Epithelial cell of esophagus (primary cell): ENCODE data around the gene VEZT.

Experiments
- DNase-seq: peaks from one replicate; pipeline ENCODE4 v3.0.0; 2010; ENCODE audit warnings: low read depth
- H3K4me3 ChIP-seq: 2 replicates; pipeline ENCODE4 v1.5.1; 2011; ENCODE audit warnings: mild to moderate bottlenecking, low read length, control low read depth
- TF ChIP-seq, protein P1 (sequence below): IDR thresholded peaks from 2 replicates; pipeline ENCODE4 v1.5.1; 2011; ENCODE audit warnings: low read depth, mild to moderate bottlenecking, low read length, control low read depth, inconsistent platforms; ENCODE audit not compliant: insufficient read depth; ENCODE audit errors: missing control alignments

VEZT gene

DNA sequence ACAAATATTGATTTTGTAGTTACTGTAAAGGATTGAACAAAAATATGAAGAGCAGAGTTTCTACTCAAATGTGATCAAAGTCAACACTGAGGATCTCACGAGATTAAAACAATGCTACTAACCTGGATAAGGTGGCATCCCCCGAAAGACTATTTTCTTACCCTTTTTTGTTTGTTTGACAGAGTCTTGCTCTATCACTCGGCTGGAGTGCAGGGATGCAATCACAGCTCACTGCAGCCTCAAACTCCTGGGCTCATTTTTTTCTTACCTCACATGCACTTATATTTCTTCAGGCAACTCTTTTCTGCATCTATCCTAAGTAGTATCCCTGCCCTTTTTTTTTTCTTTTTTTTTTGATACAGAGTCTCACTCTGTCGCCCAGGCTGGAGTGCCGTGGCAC lies 109.2 kb downstream of the VEZT start:
- DNase-seq = no peak
- TF ChIP-seq, protein P1, sequence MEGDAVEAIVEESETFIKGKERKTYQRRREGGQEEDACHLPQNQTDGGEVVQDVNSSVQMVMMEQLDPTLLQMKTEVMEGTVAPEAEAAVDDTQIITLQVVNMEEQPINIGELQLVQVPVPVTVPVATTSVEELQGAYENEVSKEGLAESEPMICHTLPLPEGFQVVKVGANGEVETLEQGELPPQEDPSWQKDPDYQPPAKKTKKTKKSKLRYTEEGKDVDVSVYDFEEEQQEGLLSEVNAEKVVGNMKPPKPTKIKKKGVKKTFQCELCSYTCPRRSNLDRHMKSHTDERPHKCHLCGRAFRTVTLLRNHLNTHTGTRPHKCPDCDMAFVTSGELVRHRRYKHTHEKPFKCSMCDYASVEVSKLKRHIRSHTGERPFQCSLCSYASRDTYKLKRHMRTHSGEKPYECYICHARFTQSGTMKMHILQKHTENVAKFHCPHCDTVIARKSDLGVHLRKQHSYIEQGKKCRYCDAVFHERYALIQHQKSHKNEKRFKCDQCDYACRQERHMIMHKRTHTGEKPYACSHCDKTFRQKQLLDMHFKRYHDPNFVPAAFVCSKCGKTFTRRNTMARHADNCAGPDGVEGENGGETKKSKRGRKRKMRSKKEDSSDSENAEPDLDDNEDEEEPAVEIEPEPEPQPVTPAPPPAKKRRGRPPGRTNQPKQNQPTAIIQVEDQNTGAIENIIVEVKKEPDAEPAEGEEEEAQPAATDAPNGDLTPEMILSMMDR = no peak
- H3K4me3 ChIP-seq = no peak overlapping the region

DNA sequence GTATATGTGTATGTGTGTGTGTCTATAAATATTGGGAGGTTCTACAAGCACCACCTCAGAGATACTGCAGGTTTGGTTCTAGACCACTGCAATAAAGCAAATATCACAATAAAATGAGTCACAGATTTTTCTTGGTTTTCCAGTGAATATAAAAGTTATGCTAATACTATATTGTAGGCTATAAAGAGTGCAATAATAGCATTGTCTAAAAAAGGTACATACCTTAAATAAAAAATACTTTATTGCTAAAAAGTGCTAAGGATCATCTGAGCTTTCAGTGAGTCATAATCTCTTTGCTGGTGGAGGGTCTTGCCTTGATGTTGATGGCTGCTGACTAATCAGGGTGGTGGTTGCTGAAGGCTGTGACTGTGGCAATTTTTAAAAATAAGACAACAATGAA lies 111.1 kb downstream of the VEZT start:
- DNase-seq = no peak
- H3K4me3 ChIP-seq = no peak overlapping the region
- TF ChIP-seq, protein P1 = no peak

- TF ChIP-seq, protein P1 = no peak
- no peak for DNase-seq
- no peak overlapping the region for H3K4me3 ChIP-seq
Measured at GRCh38 chr12:95335948-95336347, 118.3 kb downstream of the VEZT start.

DNA sequence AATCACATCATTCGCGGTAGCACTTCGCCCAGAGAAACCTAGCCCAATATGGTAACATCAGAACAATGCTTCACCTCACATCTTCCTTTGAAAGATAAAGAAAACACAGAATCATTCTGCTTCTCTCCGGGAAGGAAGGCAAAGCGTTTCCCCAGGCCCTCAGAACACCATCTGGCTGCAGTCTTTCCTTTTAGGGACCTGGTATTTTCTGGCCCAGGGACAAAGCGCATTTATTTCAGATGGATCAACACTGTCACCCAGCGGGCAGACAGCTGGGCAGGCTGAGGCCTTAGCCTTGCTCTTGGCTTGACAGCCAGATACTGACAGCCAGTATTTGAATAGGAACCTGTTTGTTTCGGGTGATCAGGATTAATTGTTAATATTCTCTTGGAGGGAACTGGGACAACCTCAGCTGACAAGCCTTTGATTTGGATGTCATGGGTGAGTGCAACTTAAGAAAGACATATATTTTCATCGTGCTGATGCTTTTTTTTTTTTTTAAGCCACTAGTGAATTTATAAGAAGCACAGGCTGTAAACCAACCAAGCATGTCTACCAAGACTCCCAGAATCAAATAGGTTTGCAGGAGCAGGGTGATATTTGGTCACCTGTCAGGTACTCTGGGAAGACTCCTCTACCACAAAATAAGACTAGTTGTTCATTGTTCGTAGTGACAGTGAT lies 118.9 kb downstream of the VEZT start:
- TF ChIP-seq, protein P1 = peak; percentile 97
- DNase-seq = peak; percentile 81
- no peak overlapping the region for H3K4me3 ChIP-seq

DNA sequence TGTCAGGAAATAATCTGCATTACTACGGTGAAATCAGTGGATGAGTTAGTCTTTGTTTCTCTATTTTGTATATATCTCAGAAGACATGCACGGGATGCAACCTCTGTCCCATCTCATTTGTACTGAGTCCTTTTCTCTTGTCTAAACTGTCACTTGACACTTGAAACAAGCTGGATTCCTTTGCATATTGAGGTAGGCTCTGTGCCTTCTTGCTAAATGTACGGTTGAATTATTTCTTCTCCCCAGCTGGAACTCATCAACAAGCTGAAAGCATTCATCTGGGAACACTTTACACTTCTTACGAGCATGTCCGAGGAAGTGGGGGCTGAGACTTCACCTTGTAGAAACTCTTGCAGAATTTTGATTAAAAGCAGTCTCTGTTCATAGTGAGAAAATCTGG lies 119.5 kb downstream of the VEZT start:
- H3K4me3 ChIP-seq = no peak overlapping the region
- TF ChIP-seq, protein P1 = no peak
- no peak for DNase-seq

GRCh38 chr12:95339086-95339788 lies 121.6 kb downstream of the VEZT start:
- TF ChIP-seq, protein P1 = no peak

GRCh38 chr12:95342008-95342407 lies 124.4 kb downstream of the VEZT start:
- TF ChIP-seq, protein P1 = no peak
- DNase-seq = no peak
- H3K4me3 ChIP-seq = no peak overlapping the region

More at GRCh38 chr12:95339086-95339788, 121.6 kb downstream of the VEZT start:
- peak; percentile 17 for DNase-seq
- no peak overlapping the region for H3K4me3 ChIP-seq
